COR-L47 (cell line): Measurements from ENCODE around the gene EYA4.

Experiments used
- DNase-seq: peaks from one replicate; lab custom pipeline; 2025; lab: John Stamatoyannopoulos, UW

EYA4 gene

GRCh38 chr6:133243723-133244305 lies 2.7 kb downstream of the EYA4 start:
- DNase-seq, result no peak

GRCh38 chr6:133244519-133244918 lies 3.4 kb downstream of the EYA4 start:
- DNase-seq, result no peak

- DNase-seq, result no peak
Observed at GRCh38 chr6:133245007-133245406, 3.9 kb downstream of the EYA4 start.

GRCh38 chr6:133245422-133245903 lies 4.3 kb downstream of the EYA4 start:
- no peak for DNase-seq

- DNase-seq, result no peak
Observed at GRCh38 chr6:133247581-133247980, 6.4 kb downstream of the EYA4 start.

GRCh38 chr6:133248241-133249001 lies 7.3 kb downstream of the EYA4 start:
- no peak for DNase-seq

GRCh38 chr6:133251688-133252087 lies 10.5 kb downstream of the EYA4 start:
- no peak for DNase-seq

- DNase-seq, result no peak
Observed at GRCh38 chr6:133254552-133255228, 13.5 kb downstream of the EYA4 start.

GRCh38 chr6:133257545-133258105 lies 16.5 kb downstream of the EYA4 start:
- DNase-seq, result no peak

GRCh38 chr6:133259561-133259960 lies 18.4 kb downstream of the EYA4 start:
- DNase-seq, result no peak

GRCh38 chr6:133262804-133263203 lies 21.6 kb downstream of the EYA4 start:
- DNase-seq, result no peak

GRCh38 chr6:133265066-133265465 lies 23.9 kb downstream of the EYA4 start:
- DNase-seq, result no peak

- DNase-seq, result no peak
Observed at GRCh38 chr6:133266186-133266585, 25.0 kb downstream of the EYA4 start.

GRCh38 chr6:133268621-133269020 lies 27.5 kb downstream of the EYA4 start:
- no peak for DNase-seq

GRCh38 chr6:133274813-133275212 lies 33.7 kb downstream of the EYA4 start:
- DNase-seq, result no peak

- DNase-seq, result no peak
Observed at GRCh38 chr6:133275213-133275612, 34.1 kb downstream of the EYA4 start.

- DNase-seq, result no peak
Observed at GRCh38 chr6:133277228-133277899, 36.2 kb downstream of the EYA4 start.

- DNase-seq, result no peak
Observed at GRCh38 chr6:133277900-133278545, 36.9 kb downstream of the EYA4 start.

GRCh38 chr6:133286765-133287164 lies 45.6 kb downstream of the EYA4 start:
- peak; percentile 22 for DNase-seq

- no peak for DNase-seq
Observed at GRCh38 chr6:133288662-133289061, 47.5 kb downstream of the EYA4 start.

GRCh38 chr6:133289733-133290306 lies 48.7 kb downstream of the EYA4 start:
- no peak for DNase-seq
